Measurements from ENCODE around the gene LYZL2.

DNA sequence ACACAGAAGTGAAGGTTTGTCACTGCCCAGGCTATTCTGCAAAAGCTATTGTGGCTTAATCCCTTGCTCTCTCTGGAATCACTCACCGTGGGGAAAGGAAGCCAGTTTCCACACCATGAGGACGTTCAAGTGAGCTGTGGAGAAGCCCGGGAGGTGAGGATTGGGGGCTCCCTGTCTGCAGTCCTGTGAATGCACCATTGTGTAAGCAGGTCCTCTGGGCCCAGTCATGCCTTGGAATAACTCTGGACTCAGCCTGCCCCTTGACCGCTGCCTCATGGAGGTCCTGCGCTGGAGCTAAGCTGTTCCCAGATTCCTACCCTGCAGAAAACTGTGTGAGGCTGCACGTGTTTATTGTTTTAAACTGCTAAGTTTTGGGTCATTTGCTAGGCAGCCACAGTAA lies 33.5 kb downstream of the LYZL2 start:
- TF ChIP-seq, protein P1, sequence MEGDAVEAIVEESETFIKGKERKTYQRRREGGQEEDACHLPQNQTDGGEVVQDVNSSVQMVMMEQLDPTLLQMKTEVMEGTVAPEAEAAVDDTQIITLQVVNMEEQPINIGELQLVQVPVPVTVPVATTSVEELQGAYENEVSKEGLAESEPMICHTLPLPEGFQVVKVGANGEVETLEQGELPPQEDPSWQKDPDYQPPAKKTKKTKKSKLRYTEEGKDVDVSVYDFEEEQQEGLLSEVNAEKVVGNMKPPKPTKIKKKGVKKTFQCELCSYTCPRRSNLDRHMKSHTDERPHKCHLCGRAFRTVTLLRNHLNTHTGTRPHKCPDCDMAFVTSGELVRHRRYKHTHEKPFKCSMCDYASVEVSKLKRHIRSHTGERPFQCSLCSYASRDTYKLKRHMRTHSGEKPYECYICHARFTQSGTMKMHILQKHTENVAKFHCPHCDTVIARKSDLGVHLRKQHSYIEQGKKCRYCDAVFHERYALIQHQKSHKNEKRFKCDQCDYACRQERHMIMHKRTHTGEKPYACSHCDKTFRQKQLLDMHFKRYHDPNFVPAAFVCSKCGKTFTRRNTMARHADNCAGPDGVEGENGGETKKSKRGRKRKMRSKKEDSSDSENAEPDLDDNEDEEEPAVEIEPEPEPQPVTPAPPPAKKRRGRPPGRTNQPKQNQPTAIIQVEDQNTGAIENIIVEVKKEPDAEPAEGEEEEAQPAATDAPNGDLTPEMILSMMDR (IDR thresholded peaks at IDR 0.05; ENCODE audit: insufficient read depth, low read length): no peak
- TF ChIP-seq POLR2AphosphoS5 (IDR thresholded peaks at IDR 0.05; ENCODE audit: low read depth) (no peak), GABPA (IDR thresholded peaks at IDR 0.05; ENCODE audit: low read depth) (no peak)
- TF ChIP-seq, protein P2, sequence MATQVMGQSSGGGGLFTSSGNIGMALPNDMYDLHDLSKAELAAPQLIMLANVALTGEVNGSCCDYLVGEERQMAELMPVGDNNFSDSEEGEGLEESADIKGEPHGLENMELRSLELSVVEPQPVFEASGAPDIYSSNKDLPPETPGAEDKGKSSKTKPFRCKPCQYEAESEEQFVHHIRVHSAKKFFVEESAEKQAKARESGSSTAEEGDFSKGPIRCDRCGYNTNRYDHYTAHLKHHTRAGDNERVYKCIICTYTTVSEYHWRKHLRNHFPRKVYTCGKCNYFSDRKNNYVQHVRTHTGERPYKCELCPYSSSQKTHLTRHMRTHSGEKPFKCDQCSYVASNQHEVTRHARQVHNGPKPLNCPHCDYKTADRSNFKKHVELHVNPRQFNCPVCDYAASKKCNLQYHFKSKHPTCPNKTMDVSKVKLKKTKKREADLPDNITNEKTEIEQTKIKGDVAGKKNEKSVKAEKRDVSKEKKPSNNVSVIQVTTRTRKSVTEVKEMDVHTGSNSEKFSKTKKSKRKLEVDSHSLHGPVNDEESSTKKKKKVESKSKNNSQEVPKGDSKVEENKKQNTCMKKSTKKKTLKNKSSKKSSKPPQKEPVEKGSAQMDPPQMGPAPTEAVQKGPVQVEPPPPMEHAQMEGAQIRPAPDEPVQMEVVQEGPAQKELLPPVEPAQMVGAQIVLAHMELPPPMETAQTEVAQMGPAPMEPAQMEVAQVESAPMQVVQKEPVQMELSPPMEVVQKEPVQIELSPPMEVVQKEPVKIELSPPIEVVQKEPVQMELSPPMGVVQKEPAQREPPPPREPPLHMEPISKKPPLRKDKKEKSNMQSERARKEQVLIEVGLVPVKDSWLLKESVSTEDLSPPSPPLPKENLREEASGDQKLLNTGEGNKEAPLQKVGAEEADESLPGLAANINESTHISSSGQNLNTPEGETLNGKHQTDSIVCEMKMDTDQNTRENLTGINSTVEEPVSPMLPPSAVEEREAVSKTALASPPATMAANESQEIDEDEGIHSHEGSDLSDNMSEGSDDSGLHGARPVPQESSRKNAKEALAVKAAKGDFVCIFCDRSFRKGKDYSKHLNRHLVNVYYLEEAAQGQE (IDR thresholded peaks at IDR 0.05; ENCODE audit: insufficient replicate concordance, low read depth): no peak

Data from HL-60 (cell line).